Epidermal melanocyte (primary cell): Measurements from ENCODE around the gene FOXP1.

Source experiments
- DNase-seq: peaks from one replicate; pipeline ENCODE4 v3.0.0; 2011; ENCODE audit warnings: low spot score; ENCODE audit not compliant: insufficient read length

Gene FOXP1

GRCh38 chr3:71191031-71191482 lies 392.5 kb downstream of the FOXP1 start:
- DNase-seq, result no peak

- DNase-seq, result no peak
Observed at GRCh38 chr3:71189480-71189879, 394.0 kb downstream of the FOXP1 start.

- DNase-seq, result no peak
Observed at GRCh38 chr3:71187715-71188114, 395.8 kb downstream of the FOXP1 start.

- DNase-seq, result no peak
Observed at GRCh38 chr3:71186801-71187200, 396.7 kb downstream of the FOXP1 start.

- no peak for DNase-seq
Observed at GRCh38 chr3:71185733-71186455, 397.6 kb downstream of the FOXP1 start.

- DNase-seq, result no peak
Observed at GRCh38 chr3:71184252-71184651, 399.3 kb downstream of the FOXP1 start.

GRCh38 chr3:71183549-71183948 lies 400.0 kb downstream of the FOXP1 start:
- no peak for DNase-seq

- DNase-seq, result no peak
Observed at GRCh38 chr3:71180524-71180923, 403.0 kb downstream of the FOXP1 start.

GRCh38 chr3:71177375-71177774 lies 406.2 kb downstream of the FOXP1 start:
- no peak for DNase-seq

GRCh38 chr3:71176366-71176765 lies 407.2 kb downstream of the FOXP1 start:
- DNase-seq, result no peak

- no peak for DNase-seq
Observed at GRCh38 chr3:71175691-71176365, 407.7 kb downstream of the FOXP1 start.

- no peak for DNase-seq
Observed at GRCh38 chr3:71172951-71173350, 410.6 kb downstream of the FOXP1 start.

- DNase-seq, result no peak
Observed at GRCh38 chr3:71172189-71172588, 411.3 kb downstream of the FOXP1 start.

- no peak for DNase-seq
Observed at GRCh38 chr3:71171247-71171646, 412.3 kb downstream of the FOXP1 start.

- no peak for DNase-seq
Observed at GRCh38 chr3:71168880-71169411, 414.6 kb downstream of the FOXP1 start.

- DNase-seq, result no peak
Observed at GRCh38 chr3:71168121-71168721, 415.3 kb downstream of the FOXP1 start.

- DNase-seq, result no peak
Observed at GRCh38 chr3:71166339-71167240, 416.9 kb downstream of the FOXP1 start.

- DNase-seq, result no peak
Observed at GRCh38 chr3:71164881-71165280, 418.6 kb downstream of the FOXP1 start.

- no peak for DNase-seq
Observed at GRCh38 chr3:71163198-71163918, 420.2 kb downstream of the FOXP1 start.

- DNase-seq, result no peak
Observed at GRCh38 chr3:71162221-71162620, 421.3 kb downstream of the FOXP1 start.
